ENCODE results near the gene HOXD8. TPM values are rescaled to one million over a fixed set of nuclear protein-coding genes. Genes with fewer than 3 reads are reported as not detected.

The HOXD8 gene
- total and polyA plus RNA-seq, 2 of the 8 experiments (the other 6 are each of a cell fraction or from before 2014, with no cell fraction given), result not detected

- Histone ChIP-seq H3K9me3 (ENCODE audit: insufficient read depth in 2 of 2, low read depth in 1 of 2, low read length in 1 of 2) (no peaks in the 10 kb centered on the region; a peak in 1 of 4 replicates), H3K14ac (ENCODE audit: insufficient read length) (no peak within 1 kb of the TSS), H3K23ac (ENCODE audit: insufficient read length) (no peak within 1 kb of the TSS), H2BK5ac (ENCODE audit: low read depth, low read length) (peak within 1 kb of the TSS; percentile 32; the same call in 1 of the 2 replicates), H3K36me3 (ENCODE audit: control insufficient read depth in 2 of 4, insufficient read depth in 4 of 4, low read length in 3 of 4) (peaks cover 0 to 5% (median 0%) of the 10 kb centered on the region in 4 experiments; a peak in 1 of 8 replicates), H3K27me3 (replicated peaks in 1 of 4; ENCODE audit: control insufficient read depth in 3 of 4, extremely low read depth in 1 of 4, insufficient read depth in 3 of 4, low read length in 3 of 4) (peaks cover 80 to 98% (median 91%) of the 10 kb centered on the region in 4 experiments), H4K5ac (ENCODE audit: insufficient read length, low read depth, low read length) (no peak within 1 kb of the TSS), H3K79me1 (ENCODE audit: low read depth, low read length) (no peaks in the 10 kb centered on the region), H4K91ac (replicated peaks; ENCODE audit: insufficient read length, low read length) (no peak within 1 kb of the TSS), H3K79me2 (ENCODE audit: control insufficient read depth in 1 of 2, insufficient read depth in 2 of 2, low read length in 2 of 2) (no peaks in the 10 kb centered on the region), H3K27ac (ENCODE audit: low read depth, low read length) (no peak within 1 kb of the TSS), H3K4me2 (ENCODE audit: insufficient read depth in 1 of 2, low read depth in 2 of 2, low read length in 2 of 2) (peak within 1 kb of the TSS; percentile 65 to 66), H3K4ac (replicated peaks; ENCODE audit: insufficient read length, low read depth, low read length) (no peak within 1 kb of the TSS), H4K8ac (ENCODE audit: extremely low read depth, insufficient read depth, low read length) (peak within 1 kb of the TSS; percentile 40; the same call in 1 of the 2 replicates), H2AFZ (ENCODE audit: low read length) (no peak within 1 kb of the TSS), H3K9ac (replicated peaks in 1 of 4; ENCODE audit: extremely low read depth in 1 of 4, low read depth in 3 of 4, low read length in 3 of 4) (no peak within 1 kb of the TSS), H3K4me1 (replicated peaks in 1 of 4; ENCODE audit: control insufficient read depth in 3 of 4, insufficient read depth in 4 of 4, low read length in 3 of 4) (peaks cover 0 to 20% (median 11%) of the 10 kb centered on the region in 4 experiments; a peak in 6 of 7 replicates), H3K56ac (replicated peaks; ENCODE audit: insufficient read length, low read depth, low read length) (no peak within 1 kb of the TSS), H3K18ac (ENCODE audit: extremely low read depth, low read length) (peak within 1 kb of the TSS; percentile 75; the same call in 1 of the 2 replicates), H4K20me1 (replicated peaks in 1 of 2; ENCODE audit: control insufficient read depth in 1 of 2, insufficient read depth in 2 of 2, low read length in 2 of 2) (peaks cover 19 to 33% of the 10 kb centered on the region in 2 experiments), H2BK120ac (replicated peaks; ENCODE audit: low read depth, low read length) (no peak within 1 kb of the TSS), H3K23me2 (ENCODE audit: low read depth, low read length) (peaks cover 7% of the 10 kb centered on the region), H3K4me3 (ENCODE audit: extremely low read depth in 1 of 4, insufficient read depth in 2 of 4, low read depth in 3 of 4, low read length in 4 of 4) (peak within 1 kb of the TSS; percentile 6 to 51 (median 22); a peak in 6 of 8 replicates), H2BK20ac (ENCODE audit: low read length) (peak within 1 kb of the TSS; percentile 97), H2BK12ac (ENCODE audit: low read depth, low read length) (peak within 1 kb of the TSS; percentile 85; the same call in 1 of the 2 replicates), H2BK15ac (ENCODE audit: low read length) (peak within 1 kb of the TSS; percentile 97; the same call in 1 of the 2 replicates), H2AK5ac (ENCODE audit: low read depth, low read length) (no peak within 1 kb of the TSS)
- FAIRE-seq (no peak), DNase-seq (ENCODE audit: low read depth in 1 of 2, low spot score in 2 of 2) (peak in 1 of 2 experiments; percentile 87)
- ChIA-PET CTCF (ENCODE audit: partially characterized antibody) (interaction anchor here (0.6 to 2.5 kb wide), 5 partner anchors 10 to 1629 kb away, joined by 3 to 12 read pairs (median 4); no protein-coding TSS in a partner anchor), POLR2A (ENCODE audit: partially characterized antibody) (interaction anchor here (2.1 kb wide), 1 partner anchor 10 kb away, joined by 7 read pairs; no protein-coding TSS in a partner anchor)
- WGBS, 2 experiments (ENCODE audit: extremely low coverage in 1 of 2, insufficient coverage in 1 of 2, insufficient read length in 1 of 2, insufficient replicate concordance in 2 of 2, low coverage in 1 of 2, low lambda C conversion rate in 2 of 2, missing lambda C conversion rate in 1 of 2), result 3% methylated on average over 18 of the region's 95 CpGs; no CpG with 5 or more reads in 1 of the 2 experiments
- TF ChIP-seq, protein P1, sequence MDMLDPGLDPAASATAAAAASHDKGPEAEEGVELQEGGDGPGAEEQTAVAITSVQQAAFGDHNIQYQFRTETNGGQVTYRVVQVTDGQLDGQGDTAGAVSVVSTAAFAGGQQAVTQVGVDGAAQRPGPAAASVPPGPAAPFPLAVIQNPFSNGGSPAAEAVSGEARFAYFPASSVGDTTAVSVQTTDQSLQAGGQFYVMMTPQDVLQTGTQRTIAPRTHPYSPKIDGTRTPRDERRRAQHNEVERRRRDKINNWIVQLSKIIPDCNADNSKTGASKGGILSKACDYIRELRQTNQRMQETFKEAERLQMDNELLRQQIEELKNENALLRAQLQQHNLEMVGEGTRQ (IDR thresholded peaks at IDR 0.05; ENCODE audit: low read length), result peak; percentile 64; the same call in 1 of the 2 replicates
- no peak for TF ChIP-seq GABPA (IDR thresholded peaks at IDR 0.05; ENCODE audit: borderline replicate concordance, insufficient read depth, low read length)
- no peak for TF ChIP-seq CBX8 (IDR thresholded peaks at IDR 0.05; ENCODE audit: borderline replicate concordance, low read depth, low read length)
- no peak for TF ChIP-seq JUN (IDR thresholded peaks at IDR 0.05; ENCODE audit: low read depth, low read length)
- peak; percentile 40 for TF ChIP-seq CTBP2 (IDR thresholded peaks at IDR 0.05; ENCODE audit: borderline replicate concordance, insufficient read depth, insufficient read length, low read length)
- TF ChIP-seq NRF1 (IDR thresholded peaks at IDR 0.05; ENCODE audit: low read depth, low read length), result no peak
- TF ChIP-seq PHF8 (conservative IDR thresholded peaks at IDR 0.05; ENCODE audit: low read depth, low read length), result no peak
- TF ChIP-seq TEAD4 (IDR thresholded peaks at IDR 0.05; ENCODE audit: low read depth, low read length), result no peak
- TF ChIP-seq SP4 (IDR thresholded peaks at IDR 0.05; ENCODE audit: low read length), result no peak
Measured at GRCh38 chr2:176092270-176093144, 37.0 kb upstream of the HOXD8 start, which contains the start of gene HOXD13. Gene HOXD13 (plus strand): TSS chr2:176092721. CDS start chr2:176092891, 170 bp downstream.
